ENCODE data around the gene SOX11.

- TF ChIP-seq PATZ1 (CRISPR knock-in tag; IDR thresholded peaks at IDR 0.05; ENCODE audit: borderline replicate concordance) (no peak), PPARA (CRISPR knock-in tag; IDR thresholded peaks at IDR 0.05; ENCODE audit: borderline replicate concordance) (no peak), TCF4 (CRISPR knock-in tag; IDR thresholded peaks at IDR 0.05; ENCODE audit: borderline replicate concordance) (no peak), RARB (CRISPR knock-in tag; IDR thresholded peaks at IDR 0.05) (no peak), CSRNP3 (CRISPR knock-in tag; IDR thresholded peaks at IDR 0.05) (no peak)
These were observed 1.9 kb upstream of the SOX11 start for GRCh38 chr2:5690286-5690685.
